ENCODE measurements around the gene UBXN7. TPM values are rescaled to one million over a fixed set of nuclear protein-coding genes. Genes with fewer than 3 reads are reported as not detected.
A peak's percentile ranks its signal among the peaks of the same experiment; 100 is the strongest.
"Not testable (repeated sequence)": the region's sequence is repeated elsewhere in the genome, so short reads cannot be mapped to it uniquely, and the experiment has no call there.

UBXN7 gene
- total RNA-seq, 1 experiment from 2014 or later: 125 TPM

DNA sequence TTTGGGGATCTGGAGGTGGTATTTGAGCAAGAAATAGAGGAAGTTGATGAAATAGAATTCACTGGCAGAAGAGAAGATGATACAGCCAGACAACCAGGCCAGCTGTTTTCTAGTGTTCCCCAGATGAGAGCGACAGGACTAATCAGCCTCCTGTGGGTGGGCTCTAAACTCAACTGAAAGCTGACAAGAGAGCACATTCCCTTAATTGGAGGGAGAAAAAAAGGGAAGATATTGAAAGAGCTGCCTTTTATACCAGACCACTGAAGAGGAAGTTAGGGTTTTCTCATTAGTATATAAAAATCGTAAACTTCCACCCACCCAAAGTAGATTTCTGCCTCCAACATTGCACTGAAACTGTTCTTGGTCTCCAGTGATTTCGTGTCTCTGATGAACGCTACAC is 87.6 kb downstream of the UBXN7 start:
- H4K20me1 ChIP-seq (ENCODE audit: insufficient read depth): no peaks in the 10 kb centered on the region
- CTCF ChIA-PET: no interaction called here
- H3K9me2 ChIP-seq (ENCODE audit: insufficient read depth): no peaks in the 10 kb centered on the region
- H3K79me2 ChIP-seq (ENCODE audit: low read depth): peaks cover 19% of the 10 kb centered on the region
- no peak overlapping the region for H3K4me2 ChIP-seq
- peaks cover 15% of the 10 kb centered on the region; the same call in 1 of the 2 replicates for H3K36me3 ChIP-seq (ENCODE audit: low read depth)
- POLR2A ChIA-PET (ENCODE audit: unreplicated experiment): interaction anchor here (0.7 kb wide), 1 partner anchor 26 kb away, joined by 6 read pairs; no protein-coding TSS in a partner anchor
- peaks cover 39% of the 10 kb centered on the region for H3F3A ChIP-seq (ENCODE audit: insufficient read depth, low read depth)
- no TSS peak for BruUV-seq (replicated peaks)
- H2AFZ ChIP-seq: no peak overlapping the region
- no peak overlapping the region for H3K4me3 ChIP-seq
- no peak for DNase-seq
- intact Hi-C loops (cut with micrococcal nuclease; ENCODE audit: unreplicated experiment): no loop called here
- H3K27ac ChIP-seq: no peak overlapping the region
- H3K9me3 ChIP-seq (ENCODE audit: insufficient read depth, low read depth): no peaks in the 10 kb centered on the region; the same call in 1 of the 2 replicates
- peaks cover 28% of the 10 kb centered on the region for H3K4me1 ChIP-seq (replicated peaks; ENCODE audit: insufficient read depth)
- H3K27me3 ChIP-seq (ENCODE audit: insufficient read depth, low read depth): no peaks in the 10 kb centered on the region
- TF ChIP-seq EZH2 (IDR thresholded peaks at IDR 0.05; ENCODE audit: low read depth): no peak
- no peak for TF ChIP-seq CTCF (conservative IDR thresholded peaks at IDR 0.05)

- CTCF ChIA-PET: interaction anchor here (0.5 to 0.6 kb wide), 2 partner anchors 26 to 82 kb away, joined by 5 to 12 read pairs; no protein-coding TSS in a partner anchor
- intact Hi-C loops (cut with micrococcal nuclease; ENCODE audit: unreplicated experiment); H3K36me3 ChIP-seq (ENCODE audit: low read depth); DNase-seq; H3K9me3 ChIP-seq (ENCODE audit: insufficient read depth, low read depth); H2AFZ ChIP-seq; H3K27ac ChIP-seq; H3K4me2 ChIP-seq; H4K20me1 ChIP-seq (ENCODE audit: insufficient read depth); BruUV-seq (replicated peaks); H3K9me2 ChIP-seq (ENCODE audit: insufficient read depth); POLR2A ChIA-PET (ENCODE audit: unreplicated experiment); H3K4me3 ChIP-seq; H3K27me3 ChIP-seq (ENCODE audit: insufficient read depth, low read depth): not testable (repeated sequence)
- Histone ChIP-seq H3K79me2 (ENCODE audit: low read depth) (peaks cover 26% of the 10 kb centered on the region), H3F3A (ENCODE audit: insufficient read depth, low read depth) (peaks cover 44% of the 10 kb centered on the region), H3K4me1 (replicated peaks; ENCODE audit: insufficient read depth) (peaks cover 36% of the 10 kb centered on the region)
Measured at GRCh38 chr3:196343917-196344316, 88.3 kb downstream of the UBXN7 start.

DNA sequence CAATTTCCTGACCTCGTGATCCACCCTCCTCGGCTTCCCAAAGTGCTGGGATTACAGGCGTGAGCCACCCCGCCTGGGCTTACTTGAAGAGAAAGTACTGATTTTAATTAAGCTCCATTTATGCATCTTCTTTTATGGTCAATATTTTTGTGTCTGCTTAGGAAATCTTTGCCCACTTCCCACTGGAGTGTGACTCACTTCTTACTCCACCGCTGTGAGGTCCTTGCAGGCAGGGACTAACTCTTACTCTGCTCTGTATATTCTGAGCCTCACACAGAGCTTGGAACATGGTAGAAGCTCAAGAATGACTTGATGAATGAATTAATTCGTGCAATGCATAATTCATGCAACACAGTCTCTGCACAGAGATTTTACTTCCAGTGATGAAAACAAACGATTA is 91.1 kb downstream of the UBXN7 start:
- Histone ChIP-seq H3K4me2 (peak overlapping the region; percentile 93), H3K36me3 (ENCODE audit: low read depth) (no peaks in the 10 kb centered on the region), H3K4me3 (peak overlapping the region; percentile 24; the same call in 1 of the 2 replicates), H3K79me2 (ENCODE audit: low read depth) (peaks cover 51% of the 10 kb centered on the region), H3K27me3 (ENCODE audit: insufficient read depth, low read depth) (no peaks in the 10 kb centered on the region), H3K4me1 (replicated peaks; ENCODE audit: insufficient read depth) (peaks cover 40% of the 10 kb centered on the region), H3K27ac (peak overlapping the region; percentile 95), H3F3A (ENCODE audit: insufficient read depth, low read depth) (peaks cover 48% of the 10 kb centered on the region), H2AFZ (no peak overlapping the region), H3K9me2 (ENCODE audit: insufficient read depth) (no peaks in the 10 kb centered on the region), H4K20me1 (ENCODE audit: insufficient read depth) (no peaks in the 10 kb centered on the region), H3K9me3 (ENCODE audit: insufficient read depth, low read depth) (no peaks in the 10 kb centered on the region)
- CTCF ChIA-PET: interaction anchor here (0.6 kb wide), 2 partner anchors 29 to 124 kb away, joined by 3 to 6 read pairs; no protein-coding TSS in a partner anchor
- no peak for TF ChIP-seq EZH2 (IDR thresholded peaks at IDR 0.05; ENCODE audit: low read depth)
- TF ChIP-seq CTCF (conservative IDR thresholded peaks at IDR 0.05): no peak
- no TSS peak for BruUV-seq (replicated peaks)
- POLR2A ChIA-PET (ENCODE audit: unreplicated experiment): interaction anchor here (0.6 kb wide), 2 partner anchors 18 to 54 kb away, joined by 5 to 6 read pairs; partner anchors contain the start of gene PCYT1A
- intact Hi-C loops (cut with micrococcal nuclease; ENCODE audit: unreplicated experiment): no loop called here
- peak; percentile 34 to 76 for DNase-seq

DNA sequence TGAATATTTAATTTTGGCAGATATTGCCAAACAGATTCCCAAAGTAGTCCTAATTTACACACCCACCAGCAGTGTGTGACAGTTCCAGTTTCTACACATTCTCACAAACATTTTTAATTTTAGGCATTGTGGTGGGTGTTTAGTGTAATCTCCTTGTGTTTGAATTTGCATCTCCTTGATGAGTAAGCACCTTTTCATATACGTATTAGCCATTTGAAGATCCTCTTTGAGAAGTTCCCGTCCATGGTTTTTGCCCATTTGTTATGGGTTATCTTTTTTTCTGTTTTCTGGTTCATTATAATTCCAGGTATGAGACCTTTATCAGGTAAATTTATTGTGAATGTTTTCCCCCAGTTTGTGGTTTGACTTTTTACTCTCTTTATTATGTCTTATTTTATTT is 91.8 kb downstream of the UBXN7 start:
- Histone ChIP-seq H3K4me3 (peak overlapping the region; percentile 68), H4K20me1 (ENCODE audit: insufficient read depth) (no peaks in the 10 kb centered on the region), H3F3A (ENCODE audit: insufficient read depth, low read depth) (peaks cover 50% of the 10 kb centered on the region), H3K9me3 (ENCODE audit: insufficient read depth, low read depth) (no peaks in the 10 kb centered on the region), H3K27me3 (ENCODE audit: insufficient read depth, low read depth) (no peaks in the 10 kb centered on the region), H2AFZ (no peak overlapping the region), H3K4me1 (replicated peaks; ENCODE audit: insufficient read depth) (peaks cover 47% of the 10 kb centered on the region), H3K27ac (peak overlapping the region; percentile 95), H3K79me2 (ENCODE audit: low read depth) (peaks cover 57% of the 10 kb centered on the region), H3K9me2 (ENCODE audit: insufficient read depth) (no peaks in the 10 kb centered on the region), H3K4me2 (peak overlapping the region; percentile 93), H3K36me3 (ENCODE audit: low read depth) (0 out of 2 replicates have a peak, but pooled peaks cover 4% of the 10 kb centered on the region)
- no TSS peak for BruUV-seq (replicated peaks)
- TF ChIP-seq EZH2 (IDR thresholded peaks at IDR 0.05; ENCODE audit: low read depth): no peak
- no peak for TF ChIP-seq CTCF (conservative IDR thresholded peaks at IDR 0.05)
- no peak for DNase-seq
- CTCF ChIA-PET: no interaction called here
- POLR2A ChIA-PET (ENCODE audit: unreplicated experiment): interaction anchor here (0.6 kb wide), 2 partner anchors 11 to 92 kb away, joined by 3 to 7 read pairs; partner anchors contain the start of gene UBXN7
- intact Hi-C loops (cut with micrococcal nuclease; ENCODE audit: unreplicated experiment): no loop called here
